Measurements from ENCODE around the gene CCDC80. TPM values are rescaled to one million over a fixed set of nuclear protein-coding genes. Genes with fewer than 3 reads are reported as not detected.

The CCDC80 gene
- total and polyA plus RNA-seq, 8 donors = 42.7 to 247 (median 81.4) TPM

- no peak overlapping the region for H3K27ac ChIP-seq
- no peak for ATAC-seq
Observed at GRCh38 chr3:112587336-112587735, 53.6 kb downstream of the CCDC80 start.

DNA sequence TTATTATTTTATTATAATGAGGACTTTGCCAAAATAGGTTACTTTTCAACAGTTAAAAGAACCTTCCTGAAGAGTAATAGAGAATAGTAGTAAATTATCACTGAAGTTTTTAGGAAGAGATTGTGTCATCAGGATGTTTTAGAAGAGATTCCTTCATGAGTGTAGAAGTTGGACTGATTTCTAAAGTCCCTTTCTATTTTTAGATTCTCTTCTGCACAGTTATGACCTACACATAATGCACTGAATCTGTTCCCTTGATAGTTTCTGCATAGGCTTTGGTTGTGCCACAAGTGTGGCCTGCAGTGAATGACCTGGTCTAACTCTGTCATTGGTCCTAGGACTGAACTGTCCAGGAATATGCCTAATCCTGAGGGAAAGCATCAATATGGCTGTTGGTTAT, 55.2 kb downstream of the CCDC80 start:
- Histone ChIP-seq H3K9me3 (no peaks in the 10 kb centered on the region), H3K27me3 (no peaks in the 10 kb centered on the region), H3K36me3 (peaks cover 0 to 59% of the 10 kb centered on the region in 2 donors), H3K4me1 (no peaks in the 10 kb centered on the region), H3K27ac (no peak overlapping the region), H3K4me3 (no peak overlapping the region)
- intact Hi-C loops (cut with DNase I) = no loop called here
- no peak for ATAC-seq
- TF ChIP-seq, protein P1, sequence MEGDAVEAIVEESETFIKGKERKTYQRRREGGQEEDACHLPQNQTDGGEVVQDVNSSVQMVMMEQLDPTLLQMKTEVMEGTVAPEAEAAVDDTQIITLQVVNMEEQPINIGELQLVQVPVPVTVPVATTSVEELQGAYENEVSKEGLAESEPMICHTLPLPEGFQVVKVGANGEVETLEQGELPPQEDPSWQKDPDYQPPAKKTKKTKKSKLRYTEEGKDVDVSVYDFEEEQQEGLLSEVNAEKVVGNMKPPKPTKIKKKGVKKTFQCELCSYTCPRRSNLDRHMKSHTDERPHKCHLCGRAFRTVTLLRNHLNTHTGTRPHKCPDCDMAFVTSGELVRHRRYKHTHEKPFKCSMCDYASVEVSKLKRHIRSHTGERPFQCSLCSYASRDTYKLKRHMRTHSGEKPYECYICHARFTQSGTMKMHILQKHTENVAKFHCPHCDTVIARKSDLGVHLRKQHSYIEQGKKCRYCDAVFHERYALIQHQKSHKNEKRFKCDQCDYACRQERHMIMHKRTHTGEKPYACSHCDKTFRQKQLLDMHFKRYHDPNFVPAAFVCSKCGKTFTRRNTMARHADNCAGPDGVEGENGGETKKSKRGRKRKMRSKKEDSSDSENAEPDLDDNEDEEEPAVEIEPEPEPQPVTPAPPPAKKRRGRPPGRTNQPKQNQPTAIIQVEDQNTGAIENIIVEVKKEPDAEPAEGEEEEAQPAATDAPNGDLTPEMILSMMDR (IDR thresholded peaks at IDR 0.05) = no peak
- no peak for DNase-seq

More at GRCh38 chr3:112587336-112587735, 53.6 kb downstream of the CCDC80 start:
- Histone ChIP-seq H3K4me1 (no peaks in the 10 kb centered on the region), H3K9me3 (no peaks in the 10 kb centered on the region), H3K36me3 (peaks cover 0 to 49% of the 10 kb centered on the region in 2 donors), H3K27me3 (no peaks in the 10 kb centered on the region), H3K4me3 (no peak overlapping the region)
- intact Hi-C loops (cut with DNase I) = no loop called here
- DNase-seq = no peak
- TF ChIP-seq, protein P1 (IDR thresholded peaks at IDR 0.05) = no peak

DNA sequence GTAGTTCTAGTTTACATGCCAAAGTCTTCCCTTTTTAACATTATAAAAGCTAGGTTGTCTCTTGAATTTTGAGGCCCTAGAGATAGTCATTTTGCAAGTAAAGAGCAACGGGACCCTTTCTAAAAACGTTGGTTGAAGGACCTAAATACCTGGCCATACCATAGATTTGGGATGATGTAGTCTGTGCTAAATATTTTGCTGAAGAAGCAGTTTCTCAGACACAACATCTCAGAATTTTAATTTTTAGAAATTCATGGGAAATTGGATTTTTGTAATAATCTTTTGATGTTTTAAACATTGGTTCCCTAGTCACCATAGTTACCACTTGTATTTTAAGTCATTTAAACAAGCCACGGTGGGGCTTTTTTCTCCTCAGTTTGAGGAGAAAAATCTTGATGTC, 57.8 kb downstream of the CCDC80 start:
- peaks cover 0 to 12% of the 10 kb centered on the region in 2 donors for H3K4me1 ChIP-seq
- TF ChIP-seq, protein P1 (IDR thresholded peaks at IDR 0.05) = no peak
- H3K27me3 ChIP-seq = no peaks in the 10 kb centered on the region
- no peaks in the 10 kb centered on the region for H3K9me3 ChIP-seq
- H3K36me3 ChIP-seq = peaks cover 0 to 54% of the 10 kb centered on the region in 2 donors
- H3K4me3 ChIP-seq = no peak overlapping the region
- intact Hi-C loops (cut with DNase I) = no loop called here
- DNase-seq (no peak), ATAC-seq (no peak)
- no peak overlapping the region for H3K27ac ChIP-seq

DNA sequence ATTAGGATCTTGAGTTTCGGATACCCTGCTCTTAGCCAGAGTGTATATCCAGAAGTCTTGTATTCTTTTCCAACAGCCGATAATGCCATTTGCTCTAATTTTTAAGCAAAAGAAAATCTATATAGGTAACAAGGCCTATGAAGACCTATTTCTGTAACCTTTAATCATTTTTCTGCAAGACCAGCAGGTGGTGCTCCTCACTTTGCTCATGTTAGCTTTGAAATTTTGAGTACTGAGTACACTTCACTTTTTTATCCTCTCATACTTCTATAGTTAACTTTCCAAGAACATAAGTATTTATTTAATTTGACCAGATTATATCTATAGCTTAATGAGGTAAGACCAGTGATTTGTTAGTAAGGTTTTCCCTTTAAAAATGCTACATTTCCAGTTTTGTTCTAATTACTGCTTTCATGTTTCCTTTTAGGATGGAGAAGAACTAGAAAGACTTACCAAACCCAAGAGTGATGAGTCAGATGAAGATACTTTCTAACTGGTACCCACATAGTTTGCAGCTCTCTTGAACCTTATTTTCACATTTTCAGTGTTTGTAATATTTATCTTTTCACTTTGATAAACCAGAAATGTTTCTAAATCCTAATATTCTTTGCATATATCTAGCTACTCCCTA, 58.6 kb downstream of the CCDC80 start:
- TF ChIP-seq, protein P1 (IDR thresholded peaks at IDR 0.05) = peak; percentile 21 to 43
- Histone ChIP-seq H3K4me3 (no peak overlapping the region), H3K9me3 (no peaks in the 10 kb centered on the region), H3K4me1 (peaks cover 0 to 12% of the 10 kb centered on the region in 2 donors), H3K27me3 (no peaks in the 10 kb centered on the region), H3K36me3 (peaks cover 0 to 54% of the 10 kb centered on the region in 2 donors), H3K27ac (no peak overlapping the region)
- DNase-seq (peak in 2 of 4 donors; percentile 33 to 65), ATAC-seq (peak; percentile 85)
- intact Hi-C loops (cut with DNase I) = no loop called here

DNA sequence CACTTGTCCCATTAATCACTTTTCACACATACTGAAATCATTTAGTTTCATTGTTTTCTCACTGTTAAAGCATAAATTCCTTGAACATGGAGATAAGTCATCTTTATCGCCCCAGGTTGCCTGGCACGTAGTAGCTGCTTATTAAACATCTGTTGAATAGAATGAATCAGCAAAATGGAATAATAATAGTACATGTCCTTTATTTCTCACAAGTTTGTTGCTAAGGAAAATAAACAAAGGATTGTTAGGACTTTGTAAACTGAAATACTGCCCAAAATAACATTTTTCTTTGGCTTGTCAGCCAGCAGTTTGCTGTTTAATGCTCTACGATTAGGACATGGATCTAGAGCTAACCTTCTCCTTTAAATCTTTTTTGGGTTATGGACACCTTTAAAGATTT, 61.2 kb downstream of the CCDC80 start:
- Histone ChIP-seq H3K36me3 (peaks cover 0 to 41% of the 10 kb centered on the region in 2 donors), H3K9me3 (no peaks in the 10 kb centered on the region), H3K27me3 (no peaks in the 10 kb centered on the region), H3K4me3 (no peak overlapping the region), H3K27ac (peak overlapping the region in 1 of 2 donors; percentile 59), H3K4me1 (peaks cover 0 to 12% of the 10 kb centered on the region in 2 donors)
- TF ChIP-seq, protein P1 (IDR thresholded peaks at IDR 0.05) = no peak
- intact Hi-C loops (cut with DNase I) = no loop called here
- ATAC-seq (no peak), DNase-seq (no peak)
